Gastroesophageal sphincter (tissue), 3 donors: ENCODE measurements around the gene NEFH.

Source experiments
- CTCF ChIP-seq, 4 experiments: fragments of 200-600 bp in 2 of 4; fragments of 450-650 bp in 2 of 4; sonication (generic) in 1 of 4; IDR thresholded peaks; one replicate each; pipeline ENCODE4 v1.5.1; 2017 to 2019; ENCODE audit warnings: antibody characterized with exemption in 4 of 4, mild to moderate bottlenecking in 2 of 4, moderate library complexity in 2 of 4
- POLR2A ChIP-seq, 2 donors: fragments of 450-650 bp; IDR thresholded peaks; one replicate each; pipeline ENCODE4 v1.6.1; 2017; ENCODE audit warnings: antibody characterized with exemption in 2 of 2, mild to moderate bottlenecking in 2 of 2, moderate library complexity in 1 of 2

GRCh38 chr22:29443861-29444792 lies 35.9 kb upstream of the NEFH start:
- TF ChIP-seq CTCF (IDR thresholded peaks at IDR 0.05), result no peak
- no peak for TF ChIP-seq POLR2A (IDR thresholded peaks at IDR 0.05)
